SK-N-SH (cell line): ENCODE data around the gene PSMD14.

Experiments
- FOXJ3 ChIP-seq: sonication (generic); formaldehyde crosslinking; IDR thresholded peaks from 2 replicates; pipeline ENCODE4 v1.5.1; 2020; ENCODE audit warnings: mild to moderate bottlenecking, missing genetic modification reagents
- REST ChIP-seq: IDR thresholded peaks from 2 replicates; pipeline ENCODE4 v1.6.1; 2012; ENCODE audit warnings: mild to moderate bottlenecking, low read depth, low read length, moderate library complexity

- TF ChIP-seq FOXJ3 (CRISPR knock-in tag) (no peak), REST (no peak)
Observed at GRCh38 chr2:161371869-161372268, 63.6 kb downstream of the PSMD14 start.
